Measurements from ENCODE around the gene KIAA0040.

DNA sequence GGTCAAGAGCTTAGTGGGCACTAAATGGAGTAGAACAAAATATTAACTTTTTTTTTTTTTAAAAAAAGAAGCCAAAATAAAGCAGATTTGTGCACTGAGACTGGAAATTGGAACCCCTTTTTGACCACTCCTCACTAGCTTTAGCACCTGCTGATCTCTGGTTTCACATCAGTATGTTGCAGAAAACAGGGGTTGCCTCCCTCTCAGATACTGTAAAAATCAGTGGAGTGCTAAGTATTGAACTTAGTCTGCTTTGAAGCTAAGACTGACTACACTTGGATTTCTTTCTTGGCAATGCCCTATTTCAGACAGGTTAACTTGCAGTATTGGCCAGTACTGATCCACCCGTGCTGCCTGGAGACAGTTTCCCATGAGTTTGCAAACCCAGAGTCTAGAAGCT lies 2.7 kb upstream of the KIAA0040 start:
- TF ChIP-seq POLR2A (IDR thresholded peaks at IDR 0.05) = no peak
- TF ChIP-seq CTCF (IDR thresholded peaks at IDR 0.05) = no peak
